Activated CD8-positive, alpha-beta memory T cell treated with anti-CD3 and anti-CD28 coated beads, Interleukin-2, amount 50 U/mL, for 1 hour (primary cell): ENCODE data around the gene CDH4.

Experiments used
- DNase-seq: peaks from one replicate; pipeline ENCODE4 v3.0.0-alpha.2; 2020; ENCODE audit errors: extremely low read depth

The CDH4 gene

DNA sequence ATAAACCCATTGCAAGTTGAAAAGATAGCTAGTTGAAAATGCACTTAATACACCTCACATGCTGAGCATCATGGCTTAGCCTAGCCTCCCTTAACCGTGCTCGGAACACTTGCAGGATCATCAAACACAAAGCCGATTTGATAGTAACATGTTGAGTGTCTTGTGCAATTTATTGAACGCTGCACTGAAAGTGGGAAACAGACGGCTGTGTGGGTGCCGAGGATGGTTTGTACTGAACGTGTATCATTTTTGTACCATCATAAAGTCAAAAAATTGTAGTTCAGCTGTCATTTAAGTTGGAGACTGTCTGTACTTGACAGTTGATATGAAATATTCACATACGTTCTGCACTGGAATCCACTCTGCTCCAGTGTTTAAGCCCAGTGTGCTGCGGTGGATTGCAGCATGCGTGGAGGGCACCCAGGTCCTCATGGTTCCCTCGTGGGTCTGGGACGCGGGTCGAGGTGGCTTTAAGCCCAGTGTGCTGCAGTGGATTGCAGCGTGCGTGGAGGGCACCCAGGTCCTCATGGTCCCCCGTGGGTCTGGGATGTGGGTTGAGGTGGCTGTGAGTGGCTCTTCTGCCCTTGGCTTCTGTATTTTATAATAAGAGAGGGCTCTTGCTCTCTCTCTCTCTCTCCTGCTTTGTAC is 77.0 kb downstream of the CDH4 start:
- DNase-seq: no peak

GRCh38 chr20:61330441-61330840 is 78.4 kb downstream of the CDH4 start:
- DNase-seq: no peak

DNA sequence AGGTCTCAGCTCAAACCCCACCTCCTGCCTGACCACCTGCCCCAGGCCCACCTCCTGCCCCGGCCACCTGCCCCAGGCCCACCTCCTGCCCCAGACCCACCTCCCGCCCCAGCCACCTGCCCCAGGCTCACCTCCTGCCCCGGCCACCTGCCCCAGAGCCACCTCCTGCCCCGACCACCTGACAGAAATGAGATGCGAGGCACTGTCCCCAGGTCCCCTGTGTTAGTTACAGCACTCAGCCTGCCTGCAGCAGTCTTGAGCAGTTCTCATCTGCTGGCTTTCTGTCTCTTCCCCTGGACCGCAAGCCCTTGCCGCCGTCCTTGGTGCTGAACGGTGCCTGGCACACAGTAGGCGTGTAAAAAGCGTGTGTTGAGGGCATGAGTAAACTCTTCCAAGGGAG is 79.5 kb downstream of the CDH4 start:
- DNase-seq: no peak

GRCh38 chr20:61332016-61332975 is 80.2 kb downstream of the CDH4 start:
- no peak for DNase-seq

DNA sequence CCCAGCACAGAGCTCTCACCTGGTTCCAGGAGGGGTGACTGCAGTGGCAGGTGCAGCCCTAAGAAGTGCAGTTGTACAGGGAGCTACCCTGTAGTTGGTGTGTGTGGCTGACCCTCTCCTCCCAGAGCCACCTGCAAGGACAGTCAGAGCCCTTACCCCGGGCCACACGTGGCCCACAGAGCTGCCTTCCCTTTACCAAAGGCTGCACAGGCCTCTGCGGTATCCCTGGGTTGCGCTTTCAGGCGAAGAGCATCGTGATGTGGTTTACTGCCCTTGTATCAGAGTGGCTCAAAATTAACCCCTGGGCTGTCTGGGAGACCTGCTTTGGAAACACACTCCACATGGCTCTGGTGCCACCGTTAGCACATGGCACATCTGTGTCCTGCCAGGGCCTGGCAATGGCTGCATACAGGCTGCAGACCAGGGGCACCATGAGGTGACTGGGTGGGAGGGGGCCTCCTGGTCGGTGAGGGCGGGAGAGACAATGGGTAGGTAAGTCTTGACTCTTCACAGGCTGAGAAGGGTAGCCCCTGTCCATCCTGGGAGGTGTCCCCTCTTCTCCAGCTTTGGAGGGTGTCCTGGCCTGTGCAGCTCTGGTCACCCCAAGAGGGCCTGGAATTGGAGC is 81.5 kb downstream of the CDH4 start:
- no peak for DNase-seq

DNA sequence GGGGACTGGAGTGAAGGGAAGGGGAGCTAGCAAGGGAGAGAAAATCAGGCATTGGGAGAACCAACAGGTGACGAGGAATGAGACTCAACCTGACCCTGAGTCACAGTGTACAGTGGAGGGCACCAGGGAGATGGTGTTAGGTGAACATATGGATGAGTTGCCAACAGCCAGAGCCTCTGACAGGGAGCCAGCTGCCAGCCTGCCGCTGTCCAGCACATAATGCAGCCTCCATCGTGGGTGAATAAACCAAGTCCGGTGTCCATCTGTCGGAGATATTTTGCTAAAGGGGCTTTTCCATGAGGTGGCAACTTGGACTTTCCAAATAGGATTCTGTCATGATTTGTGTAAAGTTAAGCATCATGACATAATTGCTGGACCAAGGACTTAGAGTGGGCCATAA is 88.1 kb downstream of the CDH4 start:
- DNase-seq: no peak

GRCh38 chr20:61341605-61342004 is 89.5 kb downstream of the CDH4 start:
- no peak for DNase-seq

DNA sequence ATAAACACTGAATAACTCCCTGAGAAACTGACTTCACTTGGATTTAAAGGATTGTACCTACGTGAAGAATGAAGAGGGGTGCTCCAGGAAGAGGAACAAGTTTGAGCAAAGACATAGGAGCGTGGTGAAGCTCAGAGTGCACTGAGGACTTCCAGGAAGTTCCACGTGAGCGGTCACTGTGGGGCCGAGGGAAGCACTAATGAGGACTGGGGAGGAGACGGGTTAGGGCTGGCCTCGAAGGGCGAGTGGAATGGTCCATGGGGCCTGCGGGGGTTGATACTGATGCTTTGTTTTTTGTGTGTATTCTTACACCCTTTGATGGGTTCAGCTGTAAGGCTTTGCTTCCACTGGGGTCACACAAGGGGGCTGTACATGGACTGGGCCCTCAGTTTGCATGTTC is 91.9 kb downstream of the CDH4 start:
- DNase-seq: no peak

GRCh38 chr20:61345656-61346055 is 93.6 kb downstream of the CDH4 start:
- no peak for DNase-seq

- DNase-seq: no peak
Observed at GRCh38 chr20:61346996-61347395, 94.9 kb downstream of the CDH4 start.

DNA sequence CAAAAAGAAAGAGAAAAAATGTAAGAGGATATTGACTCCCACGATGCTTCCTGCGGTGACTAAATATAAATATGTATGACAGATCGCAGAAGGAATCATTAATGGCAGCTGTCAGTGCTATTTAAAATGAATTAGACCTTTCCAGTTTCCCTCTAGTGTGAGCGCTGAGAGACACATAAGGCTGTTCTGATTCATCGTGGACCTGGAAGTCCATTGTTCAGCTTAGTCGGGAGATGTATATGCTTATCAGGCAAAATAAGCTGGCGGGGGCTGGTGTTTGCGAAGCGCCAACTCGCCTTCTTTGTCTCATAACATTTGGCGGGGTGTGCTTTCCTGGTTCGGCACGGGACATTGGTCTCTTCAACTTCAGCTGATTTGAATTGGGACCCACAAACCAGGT is 95.4 kb downstream of the CDH4 start:
- DNase-seq: no peak

GRCh38 chr20:61349447-61350165 is 97.5 kb downstream of the CDH4 start:
- no peak for DNase-seq

- DNase-seq: no peak
Observed at GRCh38 chr20:61350500-61351250, 98.6 kb downstream of the CDH4 start.

- DNase-seq: no peak
Observed at GRCh38 chr20:61352346-61353260, 100.5 kb downstream of the CDH4 start.

DNA sequence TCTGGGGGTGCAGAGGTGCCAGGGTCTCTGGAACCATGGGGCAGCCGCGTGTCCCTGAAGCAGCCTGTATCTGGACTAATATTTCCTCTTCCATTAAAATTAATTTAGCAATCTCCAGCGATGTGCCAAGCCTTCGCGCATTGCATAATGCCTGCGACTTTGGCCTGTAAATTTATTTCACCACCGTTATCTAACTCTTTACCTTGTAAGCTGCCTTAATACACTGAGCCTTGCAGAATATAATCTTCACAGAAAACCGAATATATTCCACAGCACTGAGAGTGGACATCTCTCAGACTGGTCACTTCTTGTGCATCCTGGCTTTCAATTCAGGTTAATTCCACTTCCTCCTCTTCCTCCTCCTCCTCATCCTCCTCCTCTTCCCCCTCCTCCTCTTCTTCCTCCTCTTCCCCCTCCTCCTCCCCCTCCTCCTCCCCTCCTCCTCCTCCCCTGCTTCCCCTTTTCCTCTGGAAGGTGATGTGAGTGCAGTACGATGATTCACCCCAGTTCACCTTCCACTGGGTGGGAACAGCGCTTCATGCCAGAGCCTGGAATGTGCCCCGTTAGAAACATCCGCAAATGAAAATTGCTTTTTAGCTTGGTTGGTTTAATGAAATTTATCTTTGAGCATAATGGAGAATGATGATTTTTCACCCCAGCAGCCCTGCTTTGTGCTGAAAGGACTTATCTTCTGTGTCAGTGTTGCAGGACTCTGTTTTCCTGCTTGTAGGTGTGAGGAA is 101.4 kb downstream of the CDH4 start:
- no peak for DNase-seq

DNA sequence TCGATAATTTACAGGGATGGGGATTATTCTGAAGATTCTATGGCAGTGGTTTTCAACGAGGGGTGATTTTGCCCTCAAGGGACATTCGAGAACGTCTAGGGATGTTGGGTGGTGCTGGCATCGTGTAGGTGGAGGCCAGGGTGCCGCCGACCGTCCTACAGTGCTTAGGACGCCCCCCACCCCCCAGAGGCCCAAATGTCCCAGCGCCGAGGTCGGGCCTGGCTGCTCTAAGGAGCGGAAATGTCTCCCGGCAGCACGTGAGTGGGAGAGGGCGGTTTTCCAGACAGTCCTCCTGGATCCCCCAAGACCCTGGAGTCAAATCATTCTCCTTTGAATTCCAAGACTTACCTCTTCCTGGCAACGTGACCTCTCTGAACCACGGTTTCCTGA is 101.9 kb downstream of the CDH4 start:
- no peak for DNase-seq

DNA sequence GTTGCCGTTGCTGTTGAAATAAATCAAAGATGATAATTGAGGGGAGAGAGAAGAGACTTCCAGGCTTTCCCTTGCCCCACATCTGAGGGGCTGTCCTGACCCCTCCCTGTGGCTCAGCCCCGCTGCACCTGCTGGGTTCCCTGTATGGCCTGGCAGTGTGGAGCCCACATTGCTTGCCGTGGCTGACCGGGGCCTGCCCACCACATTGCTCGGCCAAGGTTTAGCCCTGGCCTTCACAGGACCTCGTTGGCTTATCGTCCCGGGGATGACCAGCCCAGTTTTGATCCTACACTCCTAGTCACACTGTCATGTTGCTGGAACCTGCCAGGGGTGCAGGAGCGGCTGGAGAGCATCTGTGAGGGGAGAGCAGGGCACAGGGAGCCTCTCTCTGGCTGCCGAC is 102.4 kb downstream of the CDH4 start:
- DNase-seq: no peak

GRCh38 chr20:61354901-61355495 is 102.9 kb downstream of the CDH4 start:
- DNase-seq: no peak

- DNase-seq: no peak
Observed at GRCh38 chr20:61355585-61355984, 103.5 kb downstream of the CDH4 start.
